Thyroid gland (tissue), 4 donors: ENCODE results near the gene ACBD6. TPM values are rescaled to one million over a fixed set of nuclear protein-coding genes. Genes with fewer than 3 reads are reported as not detected.

Experiments used
- DNase-seq, 2 donors: peaks; one replicate each; pipeline ENCODE4 v3.0.0-alpha.2; 2019
- H3K27ac ChIP-seq, 3 donors: fragments of 200-600 bp; sonication (generic); 1 replicate in 2 of 3; 2 replicates in 1 of 3; pipeline ENCODE4 v1.5.1; 2016 to 2019; ENCODE audit warnings: mild to moderate bottlenecking in 1 of 3, moderate library complexity in 1 of 3
- H3K27me3 ChIP-seq: fragments of 200-600 bp; sonication (generic); one replicate; pipeline ENCODE4 v1.5.1; 2019
- H3K36me3 ChIP-seq, 2 donors: fragments of 200-600 bp; sonication (generic); one replicate each; pipeline ENCODE4 v1.5.1; 2016 to 2019
- H3K4me1 ChIP-seq, 2 donors: fragments of 200-600 bp; sonication (generic); one replicate each; pipeline ENCODE4 v1.5.1; 2017 to 2019
- H3K4me3 ChIP-seq, 3 donors: fragments of 200-600 bp; sonication (generic); replicated peaks in 1 of 3; 1 replicate in 2 of 3; 2 replicates in 1 of 3; pipeline ENCODE4 v1.5.1; 2016; ENCODE audit warnings: mild to moderate bottlenecking in 1 of 3
- H3K9me3 ChIP-seq: fragments of 200-600 bp; sonication (generic); one replicate; pipeline ENCODE4 v1.5.1; 2017
- CTCF ChIP-seq, 6 experiments: fragments of 200-600 bp in 3 of 6; fragments of 450-650 bp in 3 of 6; sonication (generic) in 3 of 6; IDR thresholded peaks; one replicate each; pipeline ENCODE4 v1.5.1; 2016 to 2019; ENCODE audit warnings: antibody characterized with exemption in 6 of 6, mild to moderate bottlenecking in 2 of 6, inconsistent platforms in 1 of 6, moderate library complexity in 1 of 6
- POLR2A ChIP-seq, 2 donors: fragments of 450-650 bp; IDR thresholded peaks; one replicate each; pipeline ENCODE4 v1.6.1; 2017; ENCODE audit warnings: antibody characterized with exemption in 2 of 2, mild to moderate bottlenecking in 2 of 2, moderate library complexity in 1 of 2
- WGBS, 2 donors: methylation state at CpG; one replicate each; pipeline ENCODE4 v1.1.5; 2017; 5-methylcytosine and 5-hydroxymethylcytosine counted together
- intact Hi-C: fragments of 100-400 bp; cut with DNase I; formaldehyde crosslinking; loops from one replicate; pipeline ENCODE4 v1.15.1; 2023
- total RNA-seq, 4 donors: library from RNA; depleted of rRNA; stranded (reverse); fragments of >200 nt; gene quantifications; one replicate each; pipeline ENCODE4 v1.2.3, GENCODE V29; 2016

ACBD6 gene
- total RNA-seq, 4 donors from 2014 or later = 52.6 to 66.5 (median 57.2) TPM

DNA sequence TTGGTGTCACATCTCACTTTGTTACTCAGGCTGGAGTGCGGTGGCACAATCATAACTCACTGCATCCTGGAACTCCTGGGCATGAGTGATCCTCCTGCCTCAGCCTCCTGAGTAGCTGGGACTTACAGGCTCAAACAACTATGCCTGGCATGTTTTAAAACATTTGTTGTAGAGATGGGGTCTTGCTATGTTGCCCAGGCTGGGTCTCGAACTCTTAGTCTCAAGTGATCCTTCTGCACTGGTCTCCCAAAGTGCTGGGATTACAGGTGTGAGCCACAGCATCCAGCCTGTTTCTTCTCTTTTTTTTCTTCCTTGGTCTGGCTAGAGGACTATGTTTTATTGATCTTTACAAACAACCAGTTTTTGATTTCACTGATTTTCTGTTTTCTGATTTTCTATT is 207.7 kb downstream of the ACBD6 start:
- 95 to 100% methylated on average over 2 of the region's 2 CpGs for WGBS, 2 donors
- no peak for TF ChIP-seq CTCF (IDR thresholded peaks at IDR 0.05)

DNA sequence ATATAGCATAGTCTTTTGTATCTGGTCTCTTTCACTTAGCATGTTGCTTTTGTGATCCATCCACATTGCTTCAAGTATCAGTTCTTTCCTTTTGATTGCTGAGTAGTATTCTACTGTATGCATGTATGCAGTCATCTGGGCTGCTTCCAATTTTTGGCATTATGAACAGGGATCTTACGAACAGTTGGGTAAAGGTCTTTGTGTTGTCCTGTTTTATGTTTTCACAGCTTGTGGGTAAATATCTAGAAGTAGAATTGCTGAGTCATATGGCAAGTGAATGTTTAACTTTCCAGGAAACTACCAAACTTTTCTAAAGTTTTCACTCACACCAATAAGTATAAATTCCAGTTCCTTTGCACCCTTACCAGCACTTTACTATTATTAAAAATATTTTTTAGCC is 211.4 kb downstream of the ACBD6 start:
- no peak for DNase-seq
- no peak overlapping the region for H3K4me3 ChIP-seq
- H3K9me3 ChIP-seq = no peaks in the 10 kb centered on the region
- 91 to 97% methylated on average over 1 of the region's 1 CpG for WGBS, 2 donors
- intact Hi-C loops = no loop called here
- H3K27ac ChIP-seq = no peak overlapping the region
- no peaks in the 10 kb centered on the region for H3K36me3 ChIP-seq
- H3K4me1 ChIP-seq = no peaks in the 10 kb centered on the region
- TF ChIP-seq POLR2A (IDR thresholded peaks at IDR 0.05) (no peak), CTCF (IDR thresholded peaks at IDR 0.05) (no peak)
- no peaks in the 10 kb centered on the region for H3K27me3 ChIP-seq

More for the DNA sequence above, 207.7 kb downstream of the ACBD6 start:
- no peaks in the 10 kb centered on the region for H3K36me3 ChIP-seq
- intact Hi-C loops = no loop called here
- no peak for DNase-seq
- no peaks in the 10 kb centered on the region for H3K27me3 ChIP-seq
- H3K27ac ChIP-seq = no peak overlapping the region
- H3K4me3 ChIP-seq = no peak overlapping the region
- no peaks in the 10 kb centered on the region for H3K4me1 ChIP-seq
- no peaks in the 10 kb centered on the region for H3K9me3 ChIP-seq

GRCh38 chr1:180290265-180291001 is 211.9 kb downstream of the ACBD6 start:
- DNase-seq = no peak
- WGBS, 2 donors = 87 to 89% methylated on average over 6 of the region's 6 CpGs
- intact Hi-C loops = no loop called here
- TF ChIP-seq CTCF (IDR thresholded peaks at IDR 0.05) (no peak), POLR2A (IDR thresholded peaks at IDR 0.05) (no peak)
- Histone ChIP-seq H3K27ac (no peak overlapping the region), H3K4me1 (no peaks in the 10 kb centered on the region), H3K9me3 (no peaks in the 10 kb centered on the region), H3K27me3 (no peaks in the 10 kb centered on the region), H3K36me3 (no peaks in the 10 kb centered on the region), H3K4me3 (no peak overlapping the region)

- WGBS, 2 donors = 84 to 100% methylated on average over 1 of the region's 1 CpG
- Histone ChIP-seq H3K4me3 (no peak overlapping the region), H3K9me3 (no peaks in the 10 kb centered on the region), H3K27me3 (no peaks in the 10 kb centered on the region), H3K36me3 (peaks cover 0 to 4% of the 10 kb centered on the region in 2 donors), H3K27ac (no peak overlapping the region), H3K4me1 (no peaks in the 10 kb centered on the region)
- TF ChIP-seq CTCF (IDR thresholded peaks at IDR 0.05) = no peak
- TF ChIP-seq POLR2A (IDR thresholded peaks at IDR 0.05) = no peak
- no peak for DNase-seq
- intact Hi-C loops = no loop called here
These were observed 213.4 kb downstream of the ACBD6 start for GRCh38 chr1:180288940-180289339.

GRCh38 chr1:180287988-180288705 is 214.2 kb downstream of the ACBD6 start:
- Histone ChIP-seq H3K27ac (no peak overlapping the region), H3K9me3 (no peaks in the 10 kb centered on the region), H3K4me3 (no peak overlapping the region), H3K4me1 (no peaks in the 10 kb centered on the region), H3K27me3 (no peaks in the 10 kb centered on the region), H3K36me3 (peaks cover 0 to 4% of the 10 kb centered on the region in 2 donors)
- intact Hi-C loops = no loop called here
- TF ChIP-seq POLR2A (IDR thresholded peaks at IDR 0.05) (no peak), CTCF (IDR thresholded peaks at IDR 0.05) (no peak)
- DNase-seq = peak; percentile 22 to 33
- WGBS, 2 donors = 70 to 72% methylated on average over 3 of the region's 3 CpGs
